ENCODE data around the gene DMRT3.

- no peak for TF ChIP-seq CTCF (IDR thresholded peaks at IDR 0.05; ENCODE audit: insufficient read depth, low read depth, low read length)
- TF ChIP-seq EZH2 (IDR thresholded peaks at IDR 0.05; ENCODE audit: insufficient read depth, low read length) = no peak
These were observed 28.5 kb upstream of the DMRT3 start for GRCh38 chr9:947985-948384.
